Kidney (tissue), 14 donors: ENCODE measurements around the gene MAP3K21. TPM values are rescaled to one million over a fixed set of nuclear protein-coding genes. Genes with fewer than 3 reads are reported as not detected.

Experiments used
- DNase-seq, 5 donors: peaks; one replicate each; pipeline ENCODE4 v3.0.0-alpha.2; 2013 to 2020
- FAIRE-seq: peaks from 2 replicates; lab custom pipeline; 2012; peaks lifted over from hg19 to GRCh38; lab: Jason Lieb, UNC
- H3K27ac ChIP-seq, 2 donors: one replicate each; pipeline ENCODE4 v1.7.0; 2013; ENCODE audit warnings: low read depth in 2 of 2, low read length in 2 of 2, inconsistent platforms in 1 of 2
- H3K27me3 ChIP-seq: one replicate; pipeline ENCODE4 v1.7.1; 2013; ENCODE audit warnings: low read length, inconsistent platforms; ENCODE audit not compliant: control insufficient read depth, insufficient read depth
- H3K36me3 ChIP-seq, 3 donors: one replicate each; pipeline versions ENCODE4 v1.7.0 to v1.7.1; 2013; ENCODE audit warnings: low read length in 3 of 3, control low read depth in 1 of 3, inconsistent platforms in 1 of 3; ENCODE audit not compliant: insufficient read depth in 3 of 3, control insufficient read depth in 2 of 3
- H3K4me1 ChIP-seq, 3 donors: one replicate each; pipeline versions ENCODE4 v1.7.0 to v1.7.1; 2013; ENCODE audit warnings: low read length in 3 of 3, inconsistent platforms in 1 of 3, low read depth in 1 of 3; ENCODE audit not compliant: control insufficient read depth in 2 of 3, insufficient read depth in 2 of 3
- H3K4me3 ChIP-seq, 3 donors: one replicate each; pipeline versions ENCODE4 v1.7.0 to v1.8.1; 2013; ENCODE audit warnings: low read length in 3 of 3, control low read depth in 1 of 3, inconsistent platforms in 1 of 3
- H3K9ac ChIP-seq, 3 donors: one replicate each; pipeline versions ENCODE4 v1.7.0 to v1.7.1; 2013; ENCODE audit warnings: low read length in 3 of 3, control low read depth in 1 of 3, inconsistent platforms in 1 of 3
- H3K9me3 ChIP-seq, 3 donors: one replicate each; pipeline versions ENCODE4 v1.7.0 to v1.7.1; 2013; ENCODE audit warnings: low read length in 3 of 3, control low read depth in 1 of 3, inconsistent platforms in 1 of 3; ENCODE audit not compliant: control insufficient read depth in 2 of 3, insufficient read depth in 1 of 3
- intact Hi-C: fragments of 100-400 bp; cut with DNase I; formaldehyde crosslinking; loops from one replicate; pipeline ENCODE4 v1.11.1; 2022
- polyA plus RNA-seq: library from polyadenylated mRNA; stranded (reverse); fragments of 350-450 nt; fragmentation: Illumina TruSeq; extraction: RNeasy Lipid Tissue Mini Kit (QIAGEN cat#74804); gene quantifications from one replicate; pipeline ENCODE4 v1.2.3, GENCODE V29; 2014; ENCODE audit warnings: low read depth, low replicate concordance; ENCODE audit not compliant: insufficient read depth
- total RNA-seq: library from RNA; stranded (reverse); fragmentation: NEBNext Ultra II Directional; extraction: Animal tissue kit (Norgen Biotek cat#: 25700); gene quantifications from one replicate; pipeline ENCODE4 v1.2.1, GENCODE V29; 2021
- TF ChIP-seq, protein P1 (sequence below): IDR thresholded peaks from 3 replicates; pipeline ENCODE4 v1.5.1; 2012; ENCODE audit warnings: mild to moderate bottlenecking, moderate library complexity, borderline replicate concordance; ENCODE audit not compliant: insufficient read depth; ENCODE audit errors: extremely low read depth
- donor health status: control.
- donor health status: control.
- donor health status: control.
- donor health status: control.
- donor health status: control.
- donor health status: DM: yes; HTN: yes; CAD: no.
- donor health status: Normal renal cell carcinoma (clear cell type).

The MAP3K21 gene
- total and polyA plus RNA-seq, 2 donors from 2014 or later, result 7.4 to 21.6 TPM

DNA sequence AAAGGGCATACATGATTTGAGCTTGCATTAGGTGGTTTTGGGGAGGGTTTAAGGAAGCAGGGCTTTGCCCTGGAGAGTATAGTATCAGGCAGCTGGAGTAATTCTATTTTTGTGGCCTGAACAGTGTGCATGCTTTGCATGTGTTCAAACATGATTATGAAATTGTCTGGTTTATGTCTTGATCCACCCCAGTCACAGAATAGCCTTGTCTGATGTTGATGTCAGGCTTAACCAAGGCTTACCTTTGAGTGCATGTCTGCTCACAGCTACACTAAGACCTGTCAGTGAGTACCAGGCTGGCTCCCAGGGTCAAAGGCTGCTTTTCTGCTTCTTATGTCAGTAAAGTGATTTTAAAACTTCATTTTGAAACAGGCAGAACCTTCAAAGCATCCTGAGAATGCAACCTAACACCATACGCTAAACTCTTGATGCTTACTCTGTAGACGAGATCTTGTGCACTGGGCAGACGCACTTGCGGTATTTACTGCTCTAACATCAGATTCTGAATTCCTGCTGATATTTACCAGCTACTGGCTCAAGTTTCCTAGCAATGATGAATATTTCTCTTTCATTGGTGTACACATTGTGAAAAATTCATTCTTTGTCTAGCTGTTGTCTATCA is 78.9 kb downstream of the MAP3K21 start:
- Histone ChIP-seq H3K27me3 (no peaks in the 10 kb centered on the region), H3K9ac (no peak overlapping the region), H3K36me3 (no peaks in the 10 kb centered on the region), H3K27ac (no peak overlapping the region), H3K4me3 (no peak overlapping the region), H3K4me1 (no peaks in the 10 kb centered on the region), H3K9me3 (peaks cover 0 to 5% (median 0%) of the 10 kb centered on the region in 3 donors)
- no peak for FAIRE-seq
- peak in 2 of 5 donors; percentile 16 to 19 for DNase-seq
- intact Hi-C loops, result no loop called here
- TF ChIP-seq, protein P1, sequence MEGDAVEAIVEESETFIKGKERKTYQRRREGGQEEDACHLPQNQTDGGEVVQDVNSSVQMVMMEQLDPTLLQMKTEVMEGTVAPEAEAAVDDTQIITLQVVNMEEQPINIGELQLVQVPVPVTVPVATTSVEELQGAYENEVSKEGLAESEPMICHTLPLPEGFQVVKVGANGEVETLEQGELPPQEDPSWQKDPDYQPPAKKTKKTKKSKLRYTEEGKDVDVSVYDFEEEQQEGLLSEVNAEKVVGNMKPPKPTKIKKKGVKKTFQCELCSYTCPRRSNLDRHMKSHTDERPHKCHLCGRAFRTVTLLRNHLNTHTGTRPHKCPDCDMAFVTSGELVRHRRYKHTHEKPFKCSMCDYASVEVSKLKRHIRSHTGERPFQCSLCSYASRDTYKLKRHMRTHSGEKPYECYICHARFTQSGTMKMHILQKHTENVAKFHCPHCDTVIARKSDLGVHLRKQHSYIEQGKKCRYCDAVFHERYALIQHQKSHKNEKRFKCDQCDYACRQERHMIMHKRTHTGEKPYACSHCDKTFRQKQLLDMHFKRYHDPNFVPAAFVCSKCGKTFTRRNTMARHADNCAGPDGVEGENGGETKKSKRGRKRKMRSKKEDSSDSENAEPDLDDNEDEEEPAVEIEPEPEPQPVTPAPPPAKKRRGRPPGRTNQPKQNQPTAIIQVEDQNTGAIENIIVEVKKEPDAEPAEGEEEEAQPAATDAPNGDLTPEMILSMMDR, result no peak

DNA sequence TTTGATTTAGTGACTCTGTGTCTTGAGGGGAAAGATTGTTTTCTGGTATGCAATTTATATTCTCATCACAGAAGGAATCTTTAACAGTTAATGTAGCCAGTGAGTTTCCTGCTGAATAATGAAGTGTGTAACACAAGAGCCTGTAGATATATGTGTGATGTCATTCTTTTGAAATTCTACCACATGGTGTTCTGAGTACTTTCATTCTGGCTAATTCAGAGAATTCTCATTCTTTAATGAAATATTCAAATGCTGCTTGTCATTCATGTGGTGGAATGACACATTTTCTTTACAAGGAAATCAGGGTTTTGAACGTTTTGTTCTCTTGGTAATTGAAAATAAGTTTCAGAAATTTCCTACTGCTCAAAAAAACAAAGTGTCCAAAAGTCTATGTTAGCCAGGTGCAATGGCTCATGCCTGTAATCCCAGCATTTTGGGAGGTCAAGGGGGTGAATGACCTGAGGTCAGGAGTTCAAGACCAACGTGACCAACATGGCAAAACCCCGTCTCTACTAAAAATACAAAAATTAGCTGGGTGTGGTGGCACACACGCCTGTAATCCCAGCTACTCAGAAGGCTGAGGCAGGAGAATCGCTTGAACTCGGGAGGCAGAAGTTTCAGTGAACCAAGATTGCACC is 79.6 kb downstream of the MAP3K21 start:
- FAIRE-seq (no peak), DNase-seq (peak in 2 of 5 donors; percentile 3 to 12)
- H3K9ac ChIP-seq, result no peak overlapping the region
- no peaks in the 10 kb centered on the region for H3K36me3 ChIP-seq
- H3K4me3 ChIP-seq, result no peak overlapping the region
- peaks cover 0 to 5% (median 0%) of the 10 kb centered on the region in 3 donors for H3K9me3 ChIP-seq
- TF ChIP-seq, protein P1, result no peak
- H3K27ac ChIP-seq, result no peak overlapping the region
- H3K27me3 ChIP-seq, result no peaks in the 10 kb centered on the region
- H3K4me1 ChIP-seq, result no peaks in the 10 kb centered on the region
- intact Hi-C loops, result no loop called here

DNA sequence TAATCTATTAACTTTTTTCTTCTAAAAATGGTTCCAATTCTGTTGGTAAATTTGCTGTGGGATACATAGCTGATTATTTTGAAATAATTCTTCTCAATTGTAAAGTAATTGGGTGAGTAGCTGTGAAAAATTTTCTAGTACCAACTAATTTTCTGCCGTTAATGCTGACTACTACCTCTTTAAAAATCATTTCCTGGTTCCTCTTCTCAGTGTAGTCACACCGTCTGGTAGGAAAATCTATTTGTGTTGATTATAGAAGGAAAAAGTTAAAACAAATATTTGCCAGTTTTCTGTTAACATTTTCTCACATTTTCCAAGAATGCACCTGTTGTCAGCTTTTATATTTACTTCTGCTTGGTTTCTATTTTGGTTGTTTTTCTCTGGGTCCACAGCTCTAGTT is 82.0 kb downstream of the MAP3K21 start:
- H3K27ac ChIP-seq, result no peak overlapping the region

More for the DNA sequence above, 82.0 kb downstream of the MAP3K21 start:
- no peaks in the 10 kb centered on the region for H3K4me1 ChIP-seq
- DNase-seq, result no peak
- H3K9ac ChIP-seq, result no peak overlapping the region
- no peak for FAIRE-seq
- no peaks in the 10 kb centered on the region for H3K36me3 ChIP-seq
- H3K27me3 ChIP-seq, result no peaks in the 10 kb centered on the region
- peaks cover 0 to 5% (median 0%) of the 10 kb centered on the region in 3 donors for H3K9me3 ChIP-seq
- no peak overlapping the region for H3K4me3 ChIP-seq
- intact Hi-C loops, result no loop called here
- TF ChIP-seq, protein P1, result no peak
